Mesenteric fat pad (tissue), 1 donor: Measurements from ENCODE around the gene BCAS3. TPM values are rescaled to one million over a fixed set of nuclear protein-coding genes. Genes with fewer than 3 reads are reported as not detected.
"Not testable (repeated sequence)": the region's sequence is repeated elsewhere in the genome, so short reads cannot be mapped to it uniquely, and the experiment has no call there.

Experiments used
- DNase-seq: peaks from one replicate; pipeline ENCODE4 v3.0.0-alpha.2; 2020; ENCODE audit warnings: low spot score
- total RNA-seq: library from RNA; stranded (reverse); fragmentation: NEBNext Ultra II Directional; extraction: Animal tissue kit (Norgen Biotek cat#: 25700); gene quantifications from one replicate; pipeline ENCODE4 v1.2.1, GENCODE V29; 2021
- donor health status: DM: yes; HTN: yes; CAD: no.

The BCAS3 gene
- total RNA-seq, 1 donor from 2014 or later = 20.8 TPM

- DNase-seq = no peak
Observed at GRCh38 chr17:61218438-61218837, 540.8 kb downstream of the BCAS3 start.

- DNase-seq = no peak
Observed at GRCh38 chr17:61219460-61219859, 541.8 kb downstream of the BCAS3 start.

GRCh38 chr17:61221181-61221580, 543.5 kb downstream of the BCAS3 start:
- DNase-seq = no peak

GRCh38 chr17:61221597-61222471, 544.2 kb downstream of the BCAS3 start:
- no peak for DNase-seq

- DNase-seq = no peak
Observed at GRCh38 chr17:61223725-61224124, 546.1 kb downstream of the BCAS3 start.

GRCh38 chr17:61225178-61225882, 547.7 kb downstream of the BCAS3 start:
- DNase-seq = no peak

GRCh38 chr17:61227866-61228265, 550.2 kb downstream of the BCAS3 start:
- DNase-seq = no peak

GRCh38 chr17:61230461-61230860, 552.8 kb downstream of the BCAS3 start:
- no peak for DNase-seq

- no peak for DNase-seq
Observed at GRCh38 chr17:61230972-61231820, 553.5 kb downstream of the BCAS3 start.

- no peak for DNase-seq
Observed at GRCh38 chr17:61232871-61233270, 555.2 kb downstream of the BCAS3 start.

- no peak for DNase-seq
Observed at GRCh38 chr17:61233991-61234750, 556.5 kb downstream of the BCAS3 start.

- DNase-seq = no peak
Observed at GRCh38 chr17:61235001-61235826, 557.6 kb downstream of the BCAS3 start.

GRCh38 chr17:61235827-61236197, 558.2 kb downstream of the BCAS3 start:
- no peak for DNase-seq

GRCh38 chr17:61237275-61237674, 559.6 kb downstream of the BCAS3 start:
- no peak for DNase-seq

GRCh38 chr17:61238455-61238933, 560.8 kb downstream of the BCAS3 start:
- no peak for DNase-seq

GRCh38 chr17:61239327-61239726, 561.7 kb downstream of the BCAS3 start:
- DNase-seq = no peak

GRCh38 chr17:61239953-61240352, 562.3 kb downstream of the BCAS3 start:
- DNase-seq = no peak

GRCh38 chr17:61240851-61241468, 563.3 kb downstream of the BCAS3 start:
- no peak for DNase-seq

- DNase-seq = not testable (repeated sequence)
Observed at GRCh38 chr17:61244988-61245387, 567.3 kb downstream of the BCAS3 start.
